GM18867 (cell line): ENCODE data around the gene TMOD3.
"Not testable (repeated sequence)": the region's sequence is repeated elsewhere in the genome, so short reads cannot be mapped to it uniquely, and the experiment has no call there.

Experiments used
- ATAC-seq: cut with Tn5 transposase; IDR thresholded peaks from one replicate; pipeline ENCODE4 v1.9.1; 2021; ENCODE audit warnings: mild to moderate bottlenecking, moderate library complexity; ENCODE audit not compliant: unreplicated experiment

TMOD3 gene

DNA sequence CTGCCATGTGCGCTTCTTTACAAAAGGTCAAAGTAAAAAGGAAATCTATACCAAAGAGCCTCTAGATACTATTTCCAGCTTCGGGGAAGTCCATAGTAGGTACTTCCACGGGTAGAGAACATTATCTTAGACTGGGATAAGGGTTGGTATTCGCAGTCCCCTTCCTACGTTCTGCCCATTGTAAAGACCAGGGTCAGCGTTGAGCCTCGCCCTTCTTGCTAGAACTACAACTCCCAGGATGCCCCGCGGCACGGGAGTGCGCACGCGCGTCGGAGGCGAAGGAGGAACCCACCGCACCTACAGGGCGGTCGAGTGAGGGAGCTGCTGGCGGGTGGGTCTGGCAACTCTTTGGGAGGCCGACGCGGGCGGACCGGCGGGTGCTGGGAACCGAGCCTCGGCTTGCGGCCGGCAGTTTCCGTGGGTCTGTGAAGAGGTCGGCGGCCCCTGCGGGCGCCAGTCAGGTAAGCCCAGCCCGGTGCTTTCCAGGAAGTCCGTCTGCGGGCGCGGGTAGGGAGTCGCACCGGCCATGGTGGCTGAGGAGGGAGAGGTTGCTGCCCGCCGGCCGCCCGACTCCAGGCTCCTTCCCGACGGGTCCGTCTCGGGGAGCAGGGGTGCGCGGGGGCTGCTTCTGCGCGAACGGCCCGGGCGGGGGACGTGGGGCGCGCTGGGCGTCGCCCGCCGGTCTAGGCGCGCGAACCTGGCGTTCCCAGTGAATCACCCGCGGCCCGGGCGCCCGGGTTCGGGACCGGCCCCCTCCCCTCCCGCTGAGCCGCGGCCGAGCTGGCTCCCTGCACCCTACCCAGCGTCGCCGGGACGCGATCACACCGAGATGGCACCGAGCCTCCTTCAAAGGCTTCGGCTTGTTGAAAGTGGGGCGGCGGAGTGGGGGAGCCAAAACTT lies at the start of gene TMOD3:
TMOD3 (plus strand) TSS at position 278 of the 900 bp plus-strand sequence. CDS start 33,232 bp downstream, outside the sequence.
- peak; percentile 87 for ATAC-seq

DNA sequence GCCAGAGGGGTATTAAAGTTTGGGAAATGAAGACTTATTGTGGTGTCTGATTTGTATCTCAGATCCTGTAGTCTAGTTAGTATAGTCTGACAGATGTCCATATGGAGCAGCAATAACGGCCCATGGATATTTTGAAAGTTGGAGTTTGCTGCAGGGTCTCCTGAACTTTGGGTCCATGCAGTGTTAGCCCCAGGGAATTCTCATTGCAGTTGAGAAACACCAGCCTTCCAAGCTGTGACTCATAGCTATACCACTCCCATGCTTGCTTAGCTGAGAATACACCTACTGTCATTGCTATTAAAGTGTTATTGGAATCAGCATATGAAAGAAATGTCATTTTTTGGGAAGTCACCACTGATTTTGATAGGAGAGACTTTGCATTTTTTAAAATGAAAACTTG lies 48.8 kb upstream of the TMOD3 start:
- ATAC-seq = no peak

- ATAC-seq = no peak
Measured at GRCh38 chr15:51781506-51781905, 47.9 kb upstream of the TMOD3 start.

DNA sequence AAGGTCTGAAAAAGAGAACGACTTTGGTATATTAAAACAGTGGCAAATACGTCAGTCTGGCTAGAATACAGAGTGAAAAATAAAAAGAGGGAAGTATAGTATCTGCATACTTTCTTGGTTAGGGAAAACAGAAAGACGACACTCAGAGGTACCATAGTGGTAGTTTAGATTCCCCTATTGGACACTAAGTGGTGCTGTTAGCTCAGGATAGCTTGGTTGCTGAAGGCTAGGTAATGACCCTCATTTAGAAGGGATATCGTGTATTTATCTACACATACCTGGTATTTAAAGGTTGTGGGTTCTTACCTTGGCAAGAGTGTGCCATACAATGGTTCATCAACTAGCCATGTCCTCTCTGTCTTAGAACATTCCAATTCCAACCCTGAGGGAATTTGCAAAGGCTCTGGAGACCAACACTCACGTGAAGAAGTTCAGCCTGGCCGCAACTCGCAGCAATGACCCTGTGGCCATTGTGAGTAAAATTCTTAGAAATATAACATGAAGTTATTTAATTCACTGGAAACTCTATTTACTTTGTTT lies 47.0 kb upstream of the TMOD3 start:
- ATAC-seq = no peak

GRCh38 chr15:51783967-51784366 lies 45.5 kb upstream of the TMOD3 start:
- no peak for ATAC-seq

DNA sequence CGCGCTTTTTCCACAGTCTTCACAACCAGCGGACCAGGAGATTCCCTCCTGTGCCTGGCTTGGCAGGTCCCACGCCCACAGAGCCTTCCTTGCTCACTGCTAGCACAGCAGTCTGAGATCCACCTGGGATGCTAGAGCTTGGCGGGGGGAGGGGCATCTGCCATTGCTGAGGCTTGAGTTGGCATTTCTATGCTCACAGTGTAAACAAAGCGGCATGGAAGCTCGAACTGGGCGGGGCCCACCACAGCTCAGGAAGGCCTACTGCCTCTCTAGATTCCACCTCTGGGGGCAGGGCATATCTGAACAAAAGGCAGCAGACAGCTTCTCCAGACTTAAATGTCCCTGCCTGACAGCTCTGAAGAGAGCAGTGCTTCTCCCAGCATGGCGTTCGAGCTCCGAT lies 42.3 kb upstream of the TMOD3 start:
- ATAC-seq = not testable (repeated sequence)

GRCh38 chr15:51792474-51792873 lies 37.0 kb upstream of the TMOD3 start:
- ATAC-seq = not testable (repeated sequence)

GRCh38 chr15:51793521-51794305 lies 35.7 kb upstream of the TMOD3 start:
- no peak for ATAC-seq

GRCh38 chr15:51796847-51797401 lies 32.5 kb upstream of the TMOD3 start:
- no peak for ATAC-seq

- ATAC-seq = no peak
Measured at GRCh38 chr15:51798281-51798680, 31.2 kb upstream of the TMOD3 start.

GRCh38 chr15:51799282-51800252 lies 29.9 kb upstream of the TMOD3 start:
- no peak for ATAC-seq

DNA sequence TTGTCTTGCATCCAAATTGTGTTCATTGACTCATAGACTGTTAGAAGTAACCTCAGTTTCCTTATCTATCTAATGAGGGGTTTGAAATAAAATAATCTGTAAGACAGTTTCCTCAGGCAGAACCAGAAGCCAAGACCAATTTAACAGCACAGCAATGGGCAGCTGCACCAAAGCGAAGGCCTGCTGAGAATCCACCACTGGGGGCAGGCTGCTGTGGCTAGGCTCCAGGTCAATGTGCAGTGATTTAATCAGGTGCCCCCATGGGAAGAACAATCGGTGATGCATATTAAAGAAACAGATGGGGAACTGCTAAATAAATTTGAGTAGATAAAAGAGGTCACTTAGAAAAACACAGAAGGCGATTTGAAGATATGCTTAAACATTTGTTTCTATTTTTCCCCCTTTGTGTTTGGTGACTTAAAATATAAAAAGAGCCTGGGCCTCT lies 28.0 kb upstream of the TMOD3 start:
- ATAC-seq = no peak

DNA sequence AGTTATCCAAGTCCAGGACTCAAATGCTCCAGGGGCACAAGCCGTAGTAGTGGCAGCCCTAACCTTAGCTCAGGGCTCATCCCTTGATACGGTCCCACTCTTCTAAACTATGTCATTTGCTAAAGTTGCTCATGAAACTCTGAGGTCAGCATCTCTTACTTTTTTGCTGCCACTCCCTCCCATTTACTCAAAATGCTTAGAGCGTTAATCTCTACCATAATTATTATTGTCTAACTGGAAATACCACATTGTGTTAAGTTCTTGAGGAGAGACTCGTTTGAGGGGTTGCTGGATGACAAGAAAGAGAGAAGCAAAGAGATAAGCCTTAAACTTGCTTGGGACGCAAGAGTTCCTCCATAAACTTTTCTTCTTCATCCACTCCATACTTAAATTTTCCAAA lies 26.9 kb upstream of the TMOD3 start:
- no peak for ATAC-seq

- ATAC-seq = no peak
Measured at GRCh38 chr15:51803965-51804364, 25.5 kb upstream of the TMOD3 start.

GRCh38 chr15:51806123-51806522 lies 23.3 kb upstream of the TMOD3 start:
- ATAC-seq = no peak

DNA sequence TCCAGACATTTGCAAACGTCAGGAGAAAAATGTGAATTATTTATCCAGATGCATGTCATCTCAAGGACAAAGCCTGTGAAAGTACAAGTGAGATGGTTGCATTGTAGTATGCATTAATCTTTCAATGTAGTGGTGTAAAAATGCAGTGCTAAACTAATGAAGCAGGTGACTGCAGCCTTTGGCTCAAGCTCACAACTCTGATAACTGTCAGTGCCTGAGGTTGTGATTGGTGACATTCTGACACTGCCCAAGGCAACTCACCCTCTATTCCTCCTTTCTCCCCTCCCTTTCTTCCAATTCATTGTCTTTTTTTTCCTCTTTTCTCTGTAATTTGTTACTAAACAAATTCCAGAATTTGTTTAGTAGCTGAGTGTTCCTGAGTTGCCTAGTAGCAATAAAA lies 20.0 kb upstream of the TMOD3 start:
- ATAC-seq = no peak

DNA sequence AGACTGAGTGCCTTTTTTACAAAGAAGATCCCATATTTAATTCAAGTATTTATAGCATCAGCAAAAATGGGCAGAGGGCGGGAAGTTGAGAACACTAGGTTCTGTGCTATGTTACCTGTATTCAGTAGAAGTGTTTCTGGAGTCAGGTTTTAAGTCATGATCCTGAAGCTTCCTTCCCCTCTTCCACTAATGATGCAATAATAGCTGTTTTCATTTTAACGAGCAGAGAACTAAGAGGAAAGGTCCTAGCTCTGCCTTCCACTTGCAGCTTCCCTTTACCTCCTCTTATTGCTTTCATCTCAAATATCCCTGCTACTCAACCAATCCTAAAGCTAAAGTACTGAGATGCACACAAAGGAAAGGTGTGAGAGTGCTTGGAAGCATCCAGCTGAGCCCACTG lies 16.9 kb upstream of the TMOD3 start:
- no peak for ATAC-seq

DNA sequence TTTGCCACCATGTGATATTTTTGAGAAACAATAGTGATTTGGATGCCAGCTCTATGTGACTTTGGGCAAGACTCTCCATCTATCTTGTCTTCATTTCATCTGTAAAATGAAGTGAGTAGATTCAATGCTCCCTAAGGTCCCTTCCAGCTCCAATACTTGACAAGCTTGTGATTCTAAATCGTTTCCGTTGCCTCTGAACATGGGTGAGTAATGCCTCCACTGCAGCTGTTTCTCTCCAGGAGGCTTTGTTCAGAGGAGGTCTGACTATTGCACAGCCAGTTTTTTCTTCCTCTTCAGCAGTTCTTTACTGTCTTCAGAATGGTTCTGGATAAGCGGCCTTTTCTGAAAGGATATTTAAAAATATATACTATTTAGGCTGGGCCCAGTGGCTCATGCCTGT lies 14.8 kb upstream of the TMOD3 start:
- no peak for ATAC-seq

DNA sequence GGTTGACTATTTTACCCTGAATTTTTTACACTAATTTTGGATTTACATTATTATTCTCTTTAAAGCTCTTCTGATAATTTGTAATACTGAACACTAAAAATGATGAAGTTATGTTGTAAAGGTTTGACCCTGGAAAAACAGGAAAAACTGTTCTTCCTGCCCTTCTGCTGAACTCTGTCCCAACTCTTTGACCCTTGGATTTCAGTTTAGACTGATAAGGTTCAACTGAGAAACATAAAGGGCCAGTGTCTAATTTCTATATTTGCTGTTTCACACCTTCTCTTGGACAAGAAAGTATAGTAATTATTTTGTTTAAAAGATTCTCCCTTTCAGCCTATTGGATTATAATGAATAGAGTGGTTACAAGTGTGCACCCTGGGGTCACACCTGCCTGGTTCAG lies 12.8 kb upstream of the TMOD3 start:
- no peak for ATAC-seq

GRCh38 chr15:51818150-51818549 lies 11.3 kb upstream of the TMOD3 start:
- no peak for ATAC-seq
